Activated CD4-positive, CD25-positive, alpha-beta regulatory T cell treated with anti-CD3 and anti-CD28 coated beads, Interleukin-2, amount 50 U/mL, for 24 hours (primary cell): ENCODE results near the gene POU4F2.

Experiments
- ATAC-seq, 2 donors: fragments of 150-1000 bp; cut with Tn5 transposase; one replicate each; pipeline ENCODE4 v1.10.0; 2021; ENCODE audit warnings: mild to moderate bottlenecking in 1 of 2, moderate library complexity in 1 of 2

POU4F2 gene, protein sequence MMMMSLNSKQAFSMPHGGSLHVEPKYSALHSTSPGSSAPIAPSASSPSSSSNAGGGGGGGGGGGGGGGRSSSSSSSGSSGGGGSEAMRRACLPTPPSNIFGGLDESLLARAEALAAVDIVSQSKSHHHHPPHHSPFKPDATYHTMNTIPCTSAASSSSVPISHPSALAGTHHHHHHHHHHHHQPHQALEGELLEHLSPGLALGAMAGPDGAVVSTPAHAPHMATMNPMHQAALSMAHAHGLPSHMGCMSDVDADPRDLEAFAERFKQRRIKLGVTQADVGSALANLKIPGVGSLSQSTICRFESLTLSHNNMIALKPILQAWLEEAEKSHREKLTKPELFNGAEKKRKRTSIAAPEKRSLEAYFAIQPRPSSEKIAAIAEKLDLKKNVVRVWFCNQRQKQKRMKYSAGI

GRCh38 chr4:146638786-146639505 is at the start of gene POU4F2:
TSS of gene POU4F2 (plus strand) at chr4:146638893. CDS start at chr4:146639141, 248 bp downstream.
- ATAC-seq = peak in 1 of 2 donors; percentile 41

DNA sequence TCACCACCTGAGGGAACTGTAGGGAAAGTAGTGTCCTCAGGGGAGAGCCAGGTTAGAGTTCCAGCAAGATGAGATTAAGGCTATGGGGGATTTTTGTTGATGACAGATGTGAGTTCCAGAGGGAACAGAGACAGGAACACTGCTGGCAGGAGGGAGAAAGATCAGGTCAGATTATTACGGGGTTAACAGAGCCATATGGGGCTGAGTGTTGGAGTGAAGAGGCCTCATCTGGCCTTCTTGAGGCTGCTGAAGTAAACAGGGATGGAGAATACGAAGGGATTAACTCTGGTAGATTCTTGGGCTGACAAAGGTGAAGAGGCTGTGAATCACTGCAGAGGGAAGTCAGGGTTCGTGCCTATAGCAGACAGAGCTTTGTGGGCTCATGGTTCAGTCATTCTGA is 47.9 kb upstream of the POU4F2 start:
- no peak for ATAC-seq

DNA sequence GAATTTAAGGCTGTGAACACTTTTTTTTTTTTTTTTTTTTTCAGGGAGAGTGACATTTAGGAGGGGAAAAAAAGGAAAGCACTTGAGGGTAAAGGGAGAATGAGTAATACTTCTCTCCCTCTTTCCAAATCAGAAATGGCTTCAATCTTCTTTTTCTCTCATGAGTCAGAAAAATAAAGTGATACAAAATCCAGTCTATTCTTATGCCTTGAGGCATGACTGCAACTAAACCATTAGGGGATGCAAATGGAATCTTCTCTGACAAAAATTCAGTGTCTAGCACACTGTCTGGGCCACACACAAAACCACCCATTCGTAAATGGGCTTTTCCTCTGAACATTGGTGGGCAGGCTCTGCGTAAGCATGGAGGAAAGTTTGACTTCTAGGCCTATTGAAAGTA is 46.7 kb upstream of the POU4F2 start:
- no peak for ATAC-seq

DNA sequence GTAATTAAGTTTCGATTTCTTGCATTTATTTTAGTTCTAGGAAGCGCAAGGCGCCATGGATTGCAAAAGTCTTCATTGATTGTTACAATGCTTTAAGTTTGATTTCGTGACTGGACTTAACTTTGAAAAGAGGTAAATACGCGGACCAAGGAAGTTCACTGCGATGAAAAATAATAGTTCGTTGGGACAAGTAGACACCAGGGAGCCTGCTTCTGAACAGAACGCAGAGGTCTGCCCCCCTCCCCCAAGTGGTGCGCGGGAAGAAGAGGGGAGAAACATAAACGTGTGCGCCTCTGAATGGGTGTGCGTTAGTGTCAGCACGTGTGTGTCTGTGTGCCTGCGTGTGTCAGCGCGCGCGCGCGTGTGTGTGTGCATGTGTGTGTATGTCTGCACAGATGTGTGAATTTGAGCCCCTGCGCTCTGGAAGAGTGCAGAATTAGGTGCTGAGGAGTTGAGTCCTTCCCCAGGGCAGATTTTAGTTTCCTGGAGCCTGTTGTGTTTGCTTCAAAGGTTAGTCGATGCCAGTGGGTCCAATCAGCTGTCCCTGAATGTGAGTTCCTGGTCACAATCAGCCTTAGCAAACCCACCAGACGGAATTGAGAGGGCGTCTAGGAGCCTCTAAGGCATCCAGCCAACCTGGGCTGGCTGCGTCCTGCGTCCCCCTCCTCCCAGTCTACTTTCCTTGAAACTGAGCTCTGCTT is 5.8 kb upstream of the POU4F2 start:
- no peak for ATAC-seq

GRCh38 chr4:146633471-146633800 is 5.3 kb upstream of the POU4F2 start:
- ATAC-seq = no peak

DNA sequence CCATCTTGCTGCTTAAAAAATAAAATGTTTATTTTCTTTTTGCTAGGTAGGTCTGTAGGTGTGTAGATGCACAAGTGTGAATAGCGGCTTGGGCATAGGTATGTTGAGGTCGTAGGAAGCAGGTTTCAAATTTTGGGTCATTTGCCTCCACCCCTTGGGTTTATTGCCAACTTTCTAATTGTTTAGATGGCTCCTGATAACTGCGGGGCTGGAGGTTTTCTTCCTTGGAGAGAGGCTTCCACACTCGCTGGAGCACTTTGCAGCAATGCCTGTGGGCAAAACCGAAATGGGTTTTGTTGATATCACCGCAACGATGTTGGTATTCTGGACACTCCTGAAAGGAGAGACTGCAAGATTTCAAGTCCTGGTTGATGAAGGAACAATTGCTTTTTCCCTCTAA is 3.9 kb upstream of the POU4F2 start:
- ATAC-seq = no peak

- no peak for ATAC-seq
Observed at GRCh38 chr4:146637621-146638332, 916 bp upstream of the POU4F2 start.

- no peak for ATAC-seq
Observed at GRCh38 chr4:146638333-146638785, 334 bp upstream of the POU4F2 start.

DNA sequence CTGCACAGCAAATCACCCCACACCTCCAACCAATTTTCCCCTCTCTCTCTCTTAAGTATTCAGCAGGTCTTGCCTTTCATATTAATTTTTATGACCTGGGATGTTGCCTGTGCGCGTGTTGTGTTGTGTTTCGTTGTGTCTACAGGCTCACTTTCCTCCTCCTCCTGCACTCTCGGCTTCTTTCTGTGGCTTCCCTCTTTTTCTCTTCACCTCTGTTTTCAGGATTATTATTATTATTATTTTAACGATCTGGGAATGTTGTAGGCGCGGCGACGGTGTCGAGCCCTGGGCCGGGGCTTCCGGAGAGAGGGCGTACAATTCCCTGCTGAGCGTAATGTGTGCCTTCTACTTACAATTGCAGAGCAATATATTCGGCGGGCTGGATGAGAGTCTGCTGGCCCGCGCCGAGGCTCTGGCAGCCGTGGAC is 826 bp downstream of the POU4F2 start:
- no peak for ATAC-seq

GRCh38 chr4:146640021-146640464 is 1.4 kb downstream of the POU4F2 start:
- no peak for ATAC-seq

GRCh38 chr4:146640465-146641061 is 1.9 kb downstream of the POU4F2 start:
- ATAC-seq = no peak

GRCh38 chr4:146641762-146642161 is 3.1 kb downstream of the POU4F2 start:
- ATAC-seq = no peak

DNA sequence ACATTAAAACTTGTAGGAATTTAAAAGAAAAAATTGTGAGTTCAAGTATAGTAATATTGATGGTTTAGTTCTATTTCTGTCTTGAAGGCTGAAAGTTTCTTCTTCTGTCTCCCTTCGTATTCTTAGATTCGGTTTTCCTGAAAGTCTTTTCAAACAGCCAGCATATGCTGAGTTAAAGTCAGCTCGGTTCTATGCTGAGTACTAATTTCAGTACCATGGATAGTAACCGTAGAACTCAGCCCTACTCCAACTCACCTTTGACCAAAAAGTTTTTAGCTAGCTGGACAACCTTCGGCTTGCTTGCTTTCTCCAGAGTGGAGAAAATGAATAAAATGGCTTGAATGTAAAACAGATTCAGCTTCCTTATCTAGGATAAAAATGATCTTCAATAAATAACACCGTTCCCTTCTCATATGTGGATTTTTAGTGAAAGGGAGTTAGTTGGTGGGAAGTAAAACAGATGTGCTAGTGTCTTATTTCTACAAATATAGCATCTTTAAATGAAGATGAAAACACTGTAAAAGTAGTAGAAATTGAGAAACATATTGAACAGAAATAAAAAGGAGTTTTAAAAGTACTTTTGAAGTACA is 5.2 kb downstream of the POU4F2 start:
- ATAC-seq = no peak

DNA sequence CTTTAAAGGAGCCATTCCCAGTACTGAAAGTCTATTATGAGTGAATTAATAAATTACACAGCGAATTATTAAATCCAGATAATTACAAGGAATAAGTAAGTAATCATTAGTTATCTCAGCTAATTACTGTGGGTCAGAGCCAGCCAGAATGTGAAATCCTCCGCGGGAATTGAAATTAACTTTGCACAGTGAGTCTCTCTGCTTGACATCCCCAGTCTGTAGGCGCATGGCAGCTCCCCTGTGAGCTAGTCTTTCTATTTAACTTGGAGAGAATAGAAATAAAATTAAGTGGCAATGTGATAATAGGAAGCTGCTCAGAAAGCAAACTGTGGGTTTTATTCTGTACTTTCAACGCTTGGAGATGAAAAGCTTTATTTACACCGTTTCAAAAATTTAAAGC is 7.2 kb downstream of the POU4F2 start:
- ATAC-seq = no peak

GRCh38 chr4:146646593-146647325 is 8.1 kb downstream of the POU4F2 start:
- no peak for ATAC-seq

- no peak for ATAC-seq
Observed at GRCh38 chr4:146647615-146648460, 9.1 kb downstream of the POU4F2 start.

- ATAC-seq = no peak
Observed at GRCh38 chr4:146648461-146648783, 9.7 kb downstream of the POU4F2 start.

DNA sequence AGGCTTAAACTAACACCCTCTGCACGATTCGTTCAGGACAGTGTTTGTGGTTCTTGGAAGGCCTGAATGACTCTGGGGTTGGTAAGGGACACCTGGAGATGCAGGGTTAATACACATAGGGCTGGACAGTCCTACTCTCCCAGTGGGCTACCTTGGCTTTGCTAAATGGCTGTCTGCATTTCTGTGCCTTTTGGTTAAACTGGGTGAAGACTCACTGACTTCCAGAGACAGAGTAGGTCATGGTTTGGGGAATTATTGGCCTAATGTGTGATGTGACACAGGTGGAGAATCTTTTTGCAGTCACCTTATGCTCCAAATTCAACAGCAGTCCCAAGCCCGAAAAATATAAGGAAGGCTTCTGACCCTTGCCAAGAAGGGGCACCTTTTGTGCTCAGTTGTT is 10.5 kb downstream of the POU4F2 start:
- ATAC-seq = no peak

DNA sequence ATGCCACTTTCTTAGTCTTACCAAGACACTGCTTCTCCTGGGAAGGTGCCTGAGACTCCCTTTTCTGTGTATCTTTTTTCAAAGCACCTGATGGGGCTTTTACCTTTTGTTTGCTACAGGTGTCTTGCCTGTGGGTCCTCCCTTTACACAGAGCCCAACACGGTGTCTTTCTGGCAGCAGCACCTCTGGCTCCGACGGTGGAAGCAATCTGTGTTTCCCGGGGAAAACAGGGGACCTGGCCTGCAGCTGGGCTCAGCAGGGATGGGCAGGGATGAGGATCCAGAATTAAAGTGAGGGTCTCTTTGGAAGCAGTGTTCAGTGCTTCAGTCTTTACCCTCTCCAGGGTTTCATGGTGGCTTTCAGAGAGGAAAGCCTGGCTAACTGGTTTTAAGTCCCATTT is 11.3 kb downstream of the POU4F2 start:
- ATAC-seq = no peak
